IMR-90 (cell line): ENCODE results near the gene RAB37. TPM values are rescaled to one million over a fixed set of nuclear protein-coding genes. Genes with fewer than 3 reads are reported as not detected.

Experiments
- ATAC-seq: fragments of 200-7000 bp; cut with Tn5 transposase; 2 replicates; pipeline ENCODE4 v1.9.1; 2020; ENCODE audit warnings: low read depth, mild to moderate bottlenecking, moderate library complexity
- BruUV-seq: library from RNA; stranded (reverse); fragments of 400-500 nt; replicated peaks from 2 replicates; lab custom pipeline; 2021; lab: Mats Ljungman, UMichigan
- CTCF ChIA-PET: fragments of 300-600 bp; formaldehyde crosslinking; extraction: SDS; loops from one replicate; lab custom pipeline; 2021; ENCODE audit warnings: antibody characterized with exemption; lab: Yijun Ruan, JAX
- POLR2A ChIA-PET: fragments of 300-600 bp; sonication (Branson Sonifier 250); formaldehyde crosslinking; loops from one replicate; lab custom pipeline; 2022; ENCODE audit warnings: antibody characterized with exemption; ENCODE audit not compliant: unreplicated experiment; lab: Charles Lee
- DNase-seq: peaks from one replicate; pipeline ENCODE4 v3.0.0; 2013
- H2AFZ ChIP-seq: replicated peaks from 2 replicates; pipeline ENCODE3; 2013; ENCODE audit warnings: low read length, mild to moderate bottlenecking; ENCODE audit not compliant: poor library complexity
- H2AK5ac ChIP-seq: 2 replicates; pipeline ENCODE4 v1.6.1; 2013; ENCODE audit warnings: low read depth, low read length, inconsistent platforms
- H2AK9ac ChIP-seq: replicated peaks from 2 replicates; pipeline ENCODE3; 2013; ENCODE audit warnings: mild to moderate bottlenecking, low read depth, low read length, moderate library complexity; ENCODE audit not compliant: poor library complexity
- H2BK120ac ChIP-seq: 2 replicates; pipeline ENCODE4 v1.6.1; 2013; ENCODE audit warnings: low read depth, low read length, inconsistent platforms
- H2BK15ac ChIP-seq: 3 replicates; pipeline ENCODE4 v1.6.1; 2013; ENCODE audit warnings: low read depth, low read length, inconsistent platforms
- H2BK20ac ChIP-seq: 2 replicates; pipeline ENCODE4 v1.6.1; 2013; ENCODE audit warnings: low read depth, mild to moderate bottlenecking, inconsistent platforms, low read length, moderate library complexity
- H2BK5ac ChIP-seq: 2 replicates; pipeline ENCODE4 v1.6.1; 2013; ENCODE audit warnings: mild to moderate bottlenecking, low read depth, low read length, inconsistent platforms; ENCODE audit not compliant: poor library complexity, severe bottlenecking
- H3K14ac ChIP-seq: replicated peaks from 2 replicates; pipeline ENCODE4 v1.6.1; 2013; ENCODE audit warnings: low read depth, low read length, inconsistent platforms
- H3K18ac ChIP-seq: 2 replicates; pipeline ENCODE4 v1.6.1; 2013; ENCODE audit warnings: low read depth, low read length, control low read depth
- H3K23ac ChIP-seq: 2 replicates; pipeline ENCODE4 v1.6.1; 2013; ENCODE audit warnings: low read depth, low read length, inconsistent platforms
- H3K27ac ChIP-seq: 2 replicates; pipeline ENCODE4 v1.5.1; 2013; ENCODE audit warnings: mild to moderate bottlenecking, control low read depth, low read length; ENCODE audit not compliant: insufficient read depth
- H3K27me3 ChIP-seq: 2 replicates; pipeline ENCODE4 v1.6.1; 2013; ENCODE audit warnings: low read length; ENCODE audit not compliant: control insufficient read depth, insufficient read depth
- H3K36me3 ChIP-seq: 2 replicates; pipeline ENCODE4 v1.6.1; 2013; ENCODE audit warnings: low read length, mixed read lengths; ENCODE audit not compliant: control insufficient read depth, insufficient read depth
- H3K4ac ChIP-seq: 2 replicates; pipeline ENCODE4 v1.6.1; 2013; ENCODE audit warnings: low read depth, low read length, inconsistent platforms
- H3K4me1 ChIP-seq: 2 replicates; pipeline ENCODE4 v1.6.1; 2013; ENCODE audit warnings: low read length, mixed read lengths; ENCODE audit not compliant: control insufficient read depth, insufficient read depth
- H3K4me2 ChIP-seq: 2 replicates; pipeline ENCODE4 v1.6.1; 2013; ENCODE audit warnings: low read depth, mild to moderate bottlenecking, control low read depth, low read length, moderate library complexity
- H3K4me3 ChIP-seq: 2 replicates; pipeline ENCODE4 v1.5.1; 2013; ENCODE audit warnings: low read depth, mild to moderate bottlenecking, control low read depth, low read length, moderate library complexity; ENCODE audit not compliant: insufficient read depth
- H3K56ac ChIP-seq: 2 replicates; pipeline ENCODE4 v1.6.1; 2013; ENCODE audit warnings: low read length, inconsistent platforms; ENCODE audit not compliant: insufficient read depth; ENCODE audit errors: extremely low read depth
- H3K79me1 ChIP-seq, 2 experiments: 2 replicates each; pipeline ENCODE4 v1.6.1; 2013; ENCODE audit warnings: low read length in 2 of 2, inconsistent platforms in 1 of 2, low read depth in 1 of 2
- H3K9ac ChIP-seq: 2 replicates; pipeline ENCODE4 v1.6.1; 2013; ENCODE audit warnings: low read depth, low read length, control low read depth
- H3K9me1 ChIP-seq: 2 replicates; pipeline ENCODE4 v1.6.1; 2013; ENCODE audit warnings: low read length, inconsistent platforms; ENCODE audit not compliant: insufficient read depth
- H3K9me3 ChIP-seq: 2 replicates; pipeline ENCODE4 v1.6.1; 2013; ENCODE audit warnings: low read length; ENCODE audit not compliant: control insufficient read depth, insufficient read depth
- H4K20me1 ChIP-seq: 2 replicates; pipeline ENCODE4 v1.6.1; 2013; ENCODE audit warnings: low read length, inconsistent platforms; ENCODE audit not compliant: insufficient read depth
- H4K5ac ChIP-seq: 2 replicates; pipeline ENCODE4 v1.6.1; 2013; ENCODE audit warnings: mild to moderate bottlenecking, low read depth, low read length, control low read depth
- H4K8ac ChIP-seq, 2 experiments: 2 replicates each; pipeline ENCODE4 v1.6.1; 2013; ENCODE audit warnings: low read depth in 2 of 2, low read length in 2 of 2, control low read depth in 1 of 2, inconsistent platforms in 1 of 2
- H4K91ac ChIP-seq: 2 replicates; pipeline ENCODE4 v1.6.1; 2013; ENCODE audit warnings: low read depth, low read length, inconsistent platforms; ENCODE audit not compliant: insufficient read depth
- POLR2A ChIP-seq: IDR thresholded peaks from 2 replicates; pipeline ENCODE4 v1.6.1; 2012; ENCODE audit warnings: mild to moderate bottlenecking, low read depth, low read length
- RFX5 ChIP-seq: IDR thresholded peaks from 2 replicates; pipeline ENCODE4 v1.8.0; 2012; ENCODE audit warnings: low read depth, mild to moderate bottlenecking, low read length, moderate library complexity
- WGBS, 2 experiments: methylation state at CpG; one replicate each; pipeline versions ENCODE4 v1.1.5 to v1.1.7; 2013; ENCODE audit warnings: missing lambda C conversion rate in 2 of 2; ENCODE audit not compliant: insufficient read length in 1 of 2; ENCODE audit errors: extremely low coverage in 2 of 2; 5-methylcytosine and 5-hydroxymethylcytosine counted together
- dilution Hi-C: fragments of 300-500 bp; cut with HindIII; formaldehyde crosslinking; loops from one replicate; pipeline ENCODE4 v1.14.3; 2018; ENCODE audit warnings: low sequenced_read_pairs; ENCODE audit not compliant: unreplicated experiment
- in situ Hi-C: fragments of 300-500 bp; cut with MboI; formaldehyde crosslinking; loops from 3 replicates; pipeline ENCODE4 v1.14.3; 2019; ENCODE audit warnings: low sequenced_read_pairs, inconsistent platforms, mixed read lengths
- intact Hi-C: fragments of 100-400 bp; cut with micrococcal nuclease; formaldehyde crosslinking; loops from 2 replicates; pipeline ENCODE4 v1.10.0; 2022
- polyA plus RNA-seq, 3 experiments: library from polyadenylated mRNA; depleted of rRNA; stranded (reverse); fragments of >200 nt; gene quantifications; 2 replicates each; pipeline ENCODE4 v1.2.3, GENCODE V29; 2012; ENCODE audit warnings: low replicate concordance in 1 of 3
- total RNA-seq: library from RNA; depleted of rRNA; stranded (reverse); fragments of >200 nt; gene quantifications from 2 replicates; pipeline ENCODE4 v1.2.3, GENCODE V29; 2012
- TF ChIP-seq, protein P1 (sequence below): fragments of 150-350 bp; IDR thresholded peaks from 2 replicates; pipeline ENCODE4 v1.6.1; 2017; ENCODE audit warnings: mild to moderate bottlenecking, antibody characterized with exemption, low read length, low read depth
- TF ChIP-seq, protein P2 (sequence below): conservative IDR thresholded peaks from 2 replicates; pipeline ENCODE4 v1.5.1; 2012; ENCODE audit warnings: mild to moderate bottlenecking, low read depth, low read length, improper control_type of control experiment

The RAB37 gene
- total and polyA plus RNA-seq, 2 of the 4 experiments (the other 2 are of a cell fraction): 0.19 TPM; not detected in 1

DNA sequence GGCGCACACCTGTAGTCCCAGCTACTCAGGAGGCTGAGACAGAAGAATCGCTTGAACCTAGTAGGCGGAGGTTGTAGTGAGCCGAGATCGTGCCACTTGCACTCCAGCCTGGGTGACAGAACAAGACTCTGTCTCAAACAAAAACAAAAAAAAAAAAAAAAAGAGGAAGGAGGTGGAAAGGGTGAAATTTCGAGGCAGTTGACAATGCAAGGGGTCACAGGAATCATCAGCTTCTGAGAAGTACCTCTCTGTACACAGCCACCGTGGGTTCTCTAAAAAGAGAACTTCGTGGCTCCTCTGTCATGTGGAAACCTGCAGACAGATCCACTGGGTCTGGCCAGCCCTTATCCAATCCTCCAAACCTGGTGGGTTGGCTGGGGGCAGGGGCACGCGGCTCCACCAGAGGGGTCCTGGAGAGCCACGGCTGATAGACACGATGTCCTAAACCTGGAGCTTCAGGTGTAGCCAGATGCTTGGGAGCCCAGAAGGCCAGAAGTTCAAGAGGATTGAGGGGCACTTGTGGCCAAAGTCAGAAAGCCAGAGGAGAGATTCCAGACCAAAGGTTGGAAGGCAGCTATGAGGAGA lies 23.8 kb upstream of the RAB37 start:
- no peak overlapping the region for H2BK120ac ChIP-seq
- no peak overlapping the region for H3K9ac ChIP-seq
- H2BK15ac ChIP-seq: no peak overlapping the region
- no TSS peak for BruUV-seq
- ATAC-seq: no peak
- no peak overlapping the region for H3K18ac ChIP-seq
- no peak overlapping the region for H2BK20ac ChIP-seq
- H3K4ac ChIP-seq: no peak overlapping the region
- no peak overlapping the region for H3K23ac ChIP-seq
- no peak overlapping the region for H2BK5ac ChIP-seq
- in situ Hi-C loops (no loop called here), dilution Hi-C loops (no loop called here), intact Hi-C loops (no loop called here)
- WGBS, 2 experiments: 73% methylated on average over 2 of the region's 12 CpGs; no CpG with 5 or more reads in 1 of the 2 experiments
- ChIA-PET POLR2A (no interaction called here), CTCF (no interaction called here)
- no peaks in the 10 kb centered on the region for H3K36me3 ChIP-seq
- H3K14ac ChIP-seq: no peak overlapping the region
- no peaks in the 10 kb centered on the region for H3K9me3 ChIP-seq
- H2AFZ ChIP-seq: no peak overlapping the region
- H3K79me1 ChIP-seq: no peaks in the 10 kb centered on the region
- DNase-seq: no peak
- no peak overlapping the region for H3K4me3 ChIP-seq
- H3K56ac ChIP-seq: no peak overlapping the region
- no peaks in the 10 kb centered on the region for H3K4me1 ChIP-seq
- H4K5ac ChIP-seq: no peak overlapping the region
- no peak overlapping the region for H2AK5ac ChIP-seq
- H4K91ac ChIP-seq: no peak overlapping the region
- no peak overlapping the region for H4K8ac ChIP-seq
- TF ChIP-seq, protein P1, sequence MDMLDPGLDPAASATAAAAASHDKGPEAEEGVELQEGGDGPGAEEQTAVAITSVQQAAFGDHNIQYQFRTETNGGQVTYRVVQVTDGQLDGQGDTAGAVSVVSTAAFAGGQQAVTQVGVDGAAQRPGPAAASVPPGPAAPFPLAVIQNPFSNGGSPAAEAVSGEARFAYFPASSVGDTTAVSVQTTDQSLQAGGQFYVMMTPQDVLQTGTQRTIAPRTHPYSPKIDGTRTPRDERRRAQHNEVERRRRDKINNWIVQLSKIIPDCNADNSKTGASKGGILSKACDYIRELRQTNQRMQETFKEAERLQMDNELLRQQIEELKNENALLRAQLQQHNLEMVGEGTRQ: no peak
- TF ChIP-seq RFX5 (no peak), POLR2A (no peak)
- TF ChIP-seq, protein P2, sequence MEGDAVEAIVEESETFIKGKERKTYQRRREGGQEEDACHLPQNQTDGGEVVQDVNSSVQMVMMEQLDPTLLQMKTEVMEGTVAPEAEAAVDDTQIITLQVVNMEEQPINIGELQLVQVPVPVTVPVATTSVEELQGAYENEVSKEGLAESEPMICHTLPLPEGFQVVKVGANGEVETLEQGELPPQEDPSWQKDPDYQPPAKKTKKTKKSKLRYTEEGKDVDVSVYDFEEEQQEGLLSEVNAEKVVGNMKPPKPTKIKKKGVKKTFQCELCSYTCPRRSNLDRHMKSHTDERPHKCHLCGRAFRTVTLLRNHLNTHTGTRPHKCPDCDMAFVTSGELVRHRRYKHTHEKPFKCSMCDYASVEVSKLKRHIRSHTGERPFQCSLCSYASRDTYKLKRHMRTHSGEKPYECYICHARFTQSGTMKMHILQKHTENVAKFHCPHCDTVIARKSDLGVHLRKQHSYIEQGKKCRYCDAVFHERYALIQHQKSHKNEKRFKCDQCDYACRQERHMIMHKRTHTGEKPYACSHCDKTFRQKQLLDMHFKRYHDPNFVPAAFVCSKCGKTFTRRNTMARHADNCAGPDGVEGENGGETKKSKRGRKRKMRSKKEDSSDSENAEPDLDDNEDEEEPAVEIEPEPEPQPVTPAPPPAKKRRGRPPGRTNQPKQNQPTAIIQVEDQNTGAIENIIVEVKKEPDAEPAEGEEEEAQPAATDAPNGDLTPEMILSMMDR: no peak
- H3K27ac ChIP-seq: no peak overlapping the region
- H3K9me1 ChIP-seq: no peaks in the 10 kb centered on the region
- no peaks in the 10 kb centered on the region for H4K20me1 ChIP-seq
- H2AK9ac ChIP-seq: no peak overlapping the region
- peaks cover 1% of the 10 kb centered on the region for H3K27me3 ChIP-seq
- H3K4me2 ChIP-seq: no peak overlapping the region
